Right lobe of liver (tissue), 6 donors: ENCODE measurements around the gene ULBP1. TPM values are rescaled to one million over a fixed set of nuclear protein-coding genes. Genes with fewer than 3 reads are reported as not detected.

ENCODE experiments used
- ATAC-seq, 4 donors: fragments of 200-7000 bp; cut with Tn5 transposase; one replicate each; pipeline ENCODE4 v1.9.1; 2020; ENCODE audit warnings: mild to moderate bottlenecking in 4 of 4, moderate library complexity in 4 of 4
- DNase-seq, 3 donors: peaks; one replicate each; pipeline ENCODE4 v3.0.0-alpha.2; 2020
- H3K27ac ChIP-seq, 3 donors: fragments of 200-600 bp; one replicate each; pipeline ENCODE4 v1.8.0; 2022
- H3K27me3 ChIP-seq, 2 donors: fragments of 200-600 bp; one replicate each; pipeline ENCODE4 v1.8.0; 2022
- H3K36me3 ChIP-seq, 4 donors: fragments of 200-600 bp; sonication (generic) in 1 of 4; one replicate each; pipeline versions ENCODE4 v1.5.1 to v1.8.0; 2017 to 2022; ENCODE audit warnings: control low read depth in 1 of 4
- H3K4me1 ChIP-seq, 4 donors: fragments of 200-600 bp; sonication (generic) in 1 of 4; one replicate each; pipeline versions ENCODE4 v1.5.1 to v1.8.0; 2017 to 2022; ENCODE audit warnings: control low read depth in 1 of 4
- H3K4me3 ChIP-seq, 3 donors: fragments of 200-600 bp; one replicate each; pipeline ENCODE4 v1.8.0; 2022
- H3K9me3 ChIP-seq, 4 donors: fragments of 200-600 bp; sonication (generic) in 1 of 4; one replicate each; pipeline versions ENCODE4 v1.5.1 to v1.8.0; 2017 to 2022; ENCODE audit warnings: control low read depth in 1 of 4
- CTCF ChIP-seq, 4 donors: fragments of 200-600 bp in 3 of 4; fragments of 450-650 bp in 1 of 4; IDR thresholded peaks; one replicate each; pipeline versions ENCODE4 v1.5.1 to v1.8.0; 2016 to 2022; ENCODE audit warnings: antibody characterized with exemption in 4 of 4, mild to moderate bottlenecking in 2 of 4
- POLR2A ChIP-seq: fragments of 450-650 bp; IDR thresholded peaks from one replicate; pipeline ENCODE4 v1.6.1; 2017; ENCODE audit warnings: antibody characterized with exemption, mild to moderate bottlenecking
- WGBS: methylation state at CpG from one replicate; pipeline ENCODE4 v1.1.6; 2018; ENCODE audit warnings: low coverage, low lambda C conversion rate; ENCODE audit not compliant: insufficient coverage; ENCODE audit errors: missing lambda C conversion rate; 5-methylcytosine and 5-hydroxymethylcytosine counted together
- intact Hi-C, 2 donors: fragments of 100-400 bp; cut with DNase I; formaldehyde crosslinking; loops; one replicate each; pipeline versions ENCODE4 v1.11.2 to v1.14.1; 2022
- total RNA-seq, 6 experiments: library from RNA; depleted of rRNA in 2 of 6; stranded (reverse); fragments of >200 nt in 2 of 6; fragmentation: NEBNext Ultra II Directional in 3 of 6; extraction: Animal tissue kit (Norgen Biotek cat#: 25700) in 3 of 6; gene quantifications; one replicate each; pipeline versions ENCODE4 v1.1.0 to v1.2.4, GENCODE V29; 2016 to 2023
- donor health status: DM: no; HTN: yes; CAD: no.
- donor health status: DM: no; HTN: no; CAD: no.
- donor health status: DM: no; HTN: no; CAD: no.
- donor health status: DM: no; HTN: yes; CAD: no.
- donor health status: DM: no; HTN: yes; CAD: no.

Gene ULBP1
- total RNA-seq, 6 experiments from 2014 or later = 0.07 to 0.43 (median 0.12) TPM; not detected in 1

- 24% methylated on average over 9 of the region's 9 CpGs for WGBS
- H3K4me1 ChIP-seq = no peaks in the 10 kb centered on the region
- H3K27ac ChIP-seq = no peak overlapping the region
- intact Hi-C loops = no loop called here
- ATAC-seq (no peak), DNase-seq (no peak)
- no peak for TF ChIP-seq POLR2A
- TF ChIP-seq CTCF (IDR thresholded peaks at IDR 0.05) = no peak
- no peak overlapping the region for H3K4me3 ChIP-seq
- peaks cover 4 to 34% of the 10 kb centered on the region in 2 donors for H3K27me3 ChIP-seq
- no peaks in the 10 kb centered on the region for H3K9me3 ChIP-seq
- no peaks in the 10 kb centered on the region for H3K36me3 ChIP-seq
These were observed 19.4 kb downstream of the ULBP1 start for GRCh38 chr6:149983145-149983544.

- TF ChIP-seq CTCF (IDR thresholded peaks at IDR 0.05) = no peak
- TF ChIP-seq POLR2A = no peak
- DNase-seq (no peak), ATAC-seq (no peak)
- no peaks in the 10 kb centered on the region for H3K36me3 ChIP-seq
- peaks cover 4 to 49% of the 10 kb centered on the region in 2 donors for H3K27me3 ChIP-seq
- no peaks in the 10 kb centered on the region for H3K9me3 ChIP-seq
- H3K4me1 ChIP-seq = no peaks in the 10 kb centered on the region
- H3K4me3 ChIP-seq = no peak overlapping the region
- intact Hi-C loops = no loop called here
- H3K27ac ChIP-seq = no peak overlapping the region
- WGBS = 45% methylated on average over 4 of the region's 5 CpGs
These were observed 21.0 kb downstream of the ULBP1 start for GRCh38 chr6:149984773-149985172.

- no peak for TF ChIP-seq POLR2A
- no peak for TF ChIP-seq CTCF (IDR thresholded peaks at IDR 0.05)
- 0% methylated on average over 1 of the region's 5 CpGs for WGBS
- Histone ChIP-seq H3K36me3 (no peaks in the 10 kb centered on the region), H3K4me1 (peaks cover 0 to 5% (median 0%) of the 10 kb centered on the region in 4 donors), H3K27me3 (peaks cover 4 to 55% of the 10 kb centered on the region in 2 donors), H3K4me3 (no peak overlapping the region), H3K9me3 (no peaks in the 10 kb centered on the region), H3K27ac (no peak overlapping the region)
- ATAC-seq = peak in 1 of 4 donors; percentile 18
- DNase-seq = no peak
- intact Hi-C loops = no loop called here
These were observed 21.8 kb downstream of the ULBP1 start for GRCh38 chr6:149985481-149985937.

- Histone ChIP-seq H3K4me3 (no peak overlapping the region), H3K4me1 (peaks cover 0 to 11% (median 1%) of the 10 kb centered on the region in 4 donors), H3K27me3 (peaks cover 8 to 60% of the 10 kb centered on the region in 2 donors), H3K36me3 (no peaks in the 10 kb centered on the region), H3K27ac (no peak overlapping the region), H3K9me3 (no peaks in the 10 kb centered on the region)
- intact Hi-C loops = no loop called here
- ATAC-seq = no peak
- WGBS = 40% methylated on average over 2 of the region's 2 CpGs
- TF ChIP-seq CTCF (IDR thresholded peaks at IDR 0.05) = no peak
- TF ChIP-seq POLR2A = no peak
- DNase-seq = no peak
These were observed 23.9 kb downstream of the ULBP1 start for GRCh38 chr6:149987602-149988107.
